Panc1 (cell line): ENCODE results near the gene MOV10. TPM values are rescaled to one million over a fixed set of nuclear protein-coding genes. Genes with fewer than 3 reads are reported as not detected.
A peak's percentile ranks its signal among the peaks of the same experiment; 100 is the strongest.

Experiments used
- ATAC-seq: fragments of 200-7000 bp; cut with Tn5 transposase; 2 replicates; pipeline ENCODE4 v1.9.1; 2020; ENCODE audit warnings: mild to moderate bottlenecking, moderate library complexity
- BruUV-seq: library from RNA; stranded (reverse); fragments of 400-500 nt; replicated peaks from 2 replicates; lab custom pipeline; 2021; lab: Mats Ljungman, UMichigan
- CTCF ChIA-PET: fragments of 300-600 bp; sonication (Branson Sonifier 250); formaldehyde crosslinking; loops from one replicate; lab custom pipeline; 2022; ENCODE audit warnings: antibody characterized with exemption; lab: Charles Lee
- POLR2A ChIA-PET: fragments of 300-600 bp; sonication (Branson Sonifier 250); formaldehyde crosslinking; loops from one replicate; lab custom pipeline; 2022; ENCODE audit warnings: antibody characterized with exemption; lab: Charles Lee
- DNase-seq: peaks from one replicate; pipeline ENCODE4 v3.0.0-alpha.2; 2010; ENCODE audit warnings: low read depth, low spot score
- H3K27ac ChIP-seq: 2 replicates; pipeline ENCODE4 v1.5.1; 2011; ENCODE audit warnings: mild to moderate bottlenecking, low read length, inconsistent platforms
- H3K27me3 ChIP-seq: fragments of 200-500 bp; sonication (Bioruptor generic); 2 replicates; pipeline ENCODE4 v1.6.0; 2014; ENCODE audit warnings: low read length, inconsistent platforms; ENCODE audit not compliant: control insufficient read depth, insufficient read depth
- H3K36me3 ChIP-seq: fragments of 200-500 bp; sonication (Bioruptor generic); 2 replicates; pipeline ENCODE4 v1.5.1; 2014; ENCODE audit warnings: inconsistent platforms, mild to moderate bottlenecking, low read length, moderate library complexity; ENCODE audit not compliant: control insufficient read depth, insufficient read depth
- H3K4me1 ChIP-seq: 2 replicates; pipeline ENCODE4 v1.5.1; 2011; ENCODE audit warnings: inconsistent platforms, mild to moderate bottlenecking, low read length, moderate library complexity; ENCODE audit not compliant: control insufficient read depth, insufficient read depth
- H3K4me3 ChIP-seq, 2 experiments: 2 replicates each; pipeline ENCODE4 v1.5.1; 2011 to 2012; ENCODE audit warnings: low read depth in 2 of 2, low read length in 2 of 2, mild to moderate bottlenecking in 2 of 2, inconsistent platforms in 1 of 2, moderate library complexity in 1 of 2
- H3K9me3 ChIP-seq: fragments of 200-500 bp; sonication (Bioruptor generic); 2 replicates; pipeline ENCODE4 v1.5.1; 2014; ENCODE audit warnings: low read depth, mild to moderate bottlenecking, inconsistent platforms, low read length, moderate library complexity; ENCODE audit not compliant: control insufficient read depth, insufficient read depth
- CTCF ChIP-seq: fragments of 450-650 bp; IDR thresholded peaks from 2 replicates; pipeline ENCODE4 v1.5.1; 2017; ENCODE audit warnings: mild to moderate bottlenecking
- POLR2AphosphoS5 ChIP-seq: IDR thresholded peaks from 2 replicates; pipeline ENCODE4 v1.6.1; 2012; ENCODE audit warnings: mild to moderate bottlenecking, low read depth, low read length, moderate library complexity
- REST ChIP-seq, 2 experiments: IDR thresholded peaks; 2 replicates each; pipeline ENCODE4 v1.6.1; 2011 to 2012; ENCODE audit warnings: low read depth in 2 of 2, control low read depth in 1 of 2, low read length in 1 of 2, mild to moderate bottlenecking in 1 of 2, moderate library complexity in 1 of 2; ENCODE audit not compliant: insufficient read depth in 1 of 2
- SIN3A ChIP-seq: IDR thresholded peaks from 2 replicates; pipeline ENCODE4 v1.6.1; 2012; ENCODE audit warnings: low read depth, mild to moderate bottlenecking, low read length, moderate library complexity, borderline replicate concordance; ENCODE audit not compliant: insufficient read depth
- TCF7L2 ChIP-seq: IDR thresholded peaks from 2 replicates; pipeline ENCODE4 v1.6.1; 2011; ENCODE audit warnings: mild to moderate bottlenecking, low read depth, low read length, inconsistent platforms
- in situ Hi-C: cut with HindIII; loops from 2 replicates; pipeline ENCODE4 v1.10.0; 2016; ENCODE audit warnings: low sequenced_read_pairs, low pct_unique_long_range_greater_than_20kb
- intact Hi-C: fragments of 100-400 bp; cut with micrococcal nuclease; formaldehyde crosslinking; loops from one replicate; pipeline ENCODE4 v1.10.0; 2022; ENCODE audit not compliant: unreplicated experiment
- total RNA-seq: library from RNA; stranded (reverse); gene quantifications from one replicate; pipeline ENCODE4 v1.2.1, GENCODE V29; 2021; ENCODE audit not compliant: unreplicated experiment

The MOV10 gene
- total RNA-seq, 1 experiment from 2014 or later = 106 TPM

GRCh38 chr1:112716133-112716720 lies 41.8 kb downstream of the MOV10 start:
- Histone ChIP-seq H3K27me3 (no peaks in the 10 kb centered on the region), H3K4me1 (no peaks in the 10 kb centered on the region; the same call in 1 of the 2 replicates), H3K9me3 (no peaks in the 10 kb centered on the region), H3K4me3 (peak overlapping the region; percentile 53 to 64), H3K27ac (no peak overlapping the region), H3K36me3 (no peaks in the 10 kb centered on the region)
- BruUV-seq = no TSS peak
- TF ChIP-seq REST (IDR thresholded peaks at IDR 0.05; ENCODE audit: insufficient read depth in 1 of 2, low read depth in 2 of 2, low read length in 1 of 2) = no peak
- no peak for TF ChIP-seq SIN3A
- TF ChIP-seq CTCF = peak; percentile 87
- TF ChIP-seq TCF7L2 = no peak
- no peak for TF ChIP-seq POLR2AphosphoS5
- DNase-seq (peak; percentile 80), ATAC-seq (peak; percentile 80)
- POLR2A ChIA-PET = interaction anchor here (0.6 kb wide), 1 partner anchor 240 kb away, joined by 3 read pairs; no protein-coding TSS in a partner anchor
- intact Hi-C loops (loop anchor here (1.0 to 5.0 kb wide), 2 partner anchors 88 to 326 kb away; no protein-coding TSS in a partner anchor), in situ Hi-C loops (no loop called here)
- CTCF ChIA-PET = interaction anchor here (0.6 to 3.2 kb wide), 3 partner anchors 88 to 604 kb away, joined by 3 to 39 read pairs (median 3); partner anchors contain the start of gene LRIG2

GRCh38 chr1:112717263-112717873 lies 42.9 kb downstream of the MOV10 start:
- Histone ChIP-seq H3K9me3 (no peaks in the 10 kb centered on the region), H3K4me3 (no peak overlapping the region), H3K27me3 (no peaks in the 10 kb centered on the region), H3K4me1 (no peaks in the 10 kb centered on the region; the same call in 1 of the 2 replicates), H3K27ac (no peak overlapping the region), H3K36me3 (no peaks in the 10 kb centered on the region)
- CTCF ChIA-PET = interaction anchor here (3.2 kb wide), 1 partner anchor 87 kb away, joined by 39 read pairs; no protein-coding TSS in a partner anchor
- ATAC-seq (no peak), DNase-seq (no peak)
- TF ChIP-seq REST (IDR thresholded peaks at IDR 0.05; ENCODE audit: insufficient read depth in 1 of 2, low read depth in 2 of 2, low read length in 1 of 2) (no peak), CTCF (no peak)
- BruUV-seq = no TSS peak
- in situ Hi-C loops = no loop called here
- intact Hi-C loops = loop anchor here (5.0 kb wide), 1 partner anchor 325 kb away; no protein-coding TSS in a partner anchor
- POLR2A ChIA-PET = no interaction called here
